GM15510 (cell line): ENCODE results near the gene KRTAP1-5.

ENCODE experiments used
- POLR2A ChIP-seq: IDR thresholded peaks from 3 replicates; pipeline ENCODE4 v1.6.1; 2011; ENCODE audit warnings: borderline replicate concordance; ENCODE audit not compliant: insufficient read length; ENCODE audit errors: extremely low read depth

Gene KRTAP1-5

GRCh38 chr17:40996829-40997228, 30.2 kb downstream of the KRTAP1-5 start:
- TF ChIP-seq POLR2A = no peak

GRCh38 chr17:40995116-40995515, 31.9 kb downstream of the KRTAP1-5 start:
- no peak for TF ChIP-seq POLR2A

- no peak for TF ChIP-seq POLR2A
Observed at GRCh38 chr17:40993839-40994238, 33.2 kb downstream of the KRTAP1-5 start, which contains the start of gene KRTAP3-3. Gene KRTAP3-3 (minus strand): TSS chr17:40994164. CDS start chr17:40994097, 67 bp downstream.

GRCh38 chr17:40993084-40993483, 33.9 kb downstream of the KRTAP1-5 start:
- no peak for TF ChIP-seq POLR2A

GRCh38 chr17:40992666-40993065, 34.3 kb downstream of the KRTAP1-5 start:
- no peak for TF ChIP-seq POLR2A

- TF ChIP-seq POLR2A = no peak
Observed at GRCh38 chr17:40986920-40987319, 40.1 kb downstream of the KRTAP1-5 start.

- TF ChIP-seq POLR2A = no peak
Observed at GRCh38 chr17:40984226-40984625, 42.8 kb downstream of the KRTAP1-5 start, which contains the start of gene KRT40. Gene KRT40 (minus strand): TSS chr17:40984326. CDS start chr17:40984273, 53 bp downstream.

- TF ChIP-seq POLR2A = no peak
Observed at GRCh38 chr17:40981115-40981514, 45.9 kb downstream of the KRTAP1-5 start.

GRCh38 chr17:40980596-40980995, 46.4 kb downstream of the KRTAP1-5 start:
- no peak for TF ChIP-seq POLR2A

- TF ChIP-seq POLR2A = no peak
Observed at GRCh38 chr17:40980117-40980516, 46.9 kb downstream of the KRTAP1-5 start.

GRCh38 chr17:40978575-40979151, 48.3 kb downstream of the KRTAP1-5 start:
- TF ChIP-seq POLR2A = no peak
